Trophoblast cell (in vitro differentiated cells and primary cell): ENCODE data around the gene GBP4.
A peak's percentile ranks its signal among the peaks of the same experiment; 100 is the strongest.

ENCODE experiments used
- DNase-seq, 2 donors: peaks; one replicate each; pipeline ENCODE4 v3.0.0-alpha.2; 2016
- H2AFZ ChIP-seq: 2 replicates; pipeline ENCODE4 v1.6.1; 2013; ENCODE audit warnings: low read length, moderate library complexity, mild to moderate bottlenecking; ENCODE audit not compliant: insufficient read depth, poor library complexity
- H2AK5ac ChIP-seq: 2 replicates; pipeline ENCODE4 v1.6.1; 2013; ENCODE audit warnings: mild to moderate bottlenecking, low read length
- H2BK120ac ChIP-seq: 2 replicates; pipeline ENCODE4 v1.6.1; 2013; ENCODE audit warnings: low read length, mild to moderate bottlenecking, moderate library complexity; ENCODE audit not compliant: insufficient read depth, poor library complexity
- H2BK12ac ChIP-seq: 2 replicates; pipeline ENCODE4 v1.6.1; 2013; ENCODE audit warnings: mild to moderate bottlenecking, low read length, moderate library complexity
- H2BK5ac ChIP-seq: 2 replicates; pipeline ENCODE4 v1.6.1; 2013; ENCODE audit warnings: low read length, low read depth, moderate library complexity, mild to moderate bottlenecking; ENCODE audit not compliant: poor library complexity
- H3K14ac ChIP-seq: 2 replicates; pipeline ENCODE4 v1.6.1; 2013; ENCODE audit warnings: mild to moderate bottlenecking, low read length
- H3K18ac ChIP-seq: 2 replicates; pipeline ENCODE4 v1.6.1; 2013; ENCODE audit warnings: mild to moderate bottlenecking, low read length
- H3K23ac ChIP-seq: 2 replicates; pipeline ENCODE4 v1.6.1; 2013; ENCODE audit warnings: low read length
- H3K27ac ChIP-seq: 2 replicates; pipeline ENCODE4 v1.5.1; 2013; ENCODE audit warnings: low read depth, mild to moderate bottlenecking, inconsistent platforms, low read length, moderate library complexity
- H3K27me3 ChIP-seq: 2 replicates; pipeline ENCODE4 v1.6.1; 2013; ENCODE audit warnings: inconsistent platforms, mild to moderate bottlenecking, low read length, moderate library complexity; ENCODE audit not compliant: insufficient read depth
- H3K36me3 ChIP-seq, 2 experiments: 1 replicate in 1 of 2; 2 replicates in 1 of 2; pipeline ENCODE4 v1.6.1; 2013; ENCODE audit warnings: low read length in 2 of 2, mild to moderate bottlenecking in 2 of 2, moderate library complexity in 1 of 2; ENCODE audit not compliant: insufficient read depth in 2 of 2, control insufficient read depth in 1 of 2
- H3K4ac ChIP-seq: 2 replicates; pipeline ENCODE4 v1.6.1; 2013; ENCODE audit warnings: low read depth, mild to moderate bottlenecking, low read length, moderate library complexity
- H3K4me1 ChIP-seq, 2 experiments: 1 replicate in 1 of 2; 2 replicates in 1 of 2; pipeline ENCODE4 v1.6.1; 2013; ENCODE audit warnings: low read length in 2 of 2, mild to moderate bottlenecking in 2 of 2, moderate library complexity in 1 of 2; ENCODE audit not compliant: insufficient read depth in 2 of 2, control insufficient read depth in 1 of 2
- H3K4me2 ChIP-seq: 2 replicates; pipeline ENCODE4 v1.6.1; 2013; ENCODE audit warnings: inconsistent platforms, mild to moderate bottlenecking, low read length, moderate library complexity
- H3K4me3 ChIP-seq: 2 replicates; pipeline ENCODE4 v1.5.1; 2013; ENCODE audit warnings: mild to moderate bottlenecking, low read depth, low read length, inconsistent platforms
- H3K79me1 ChIP-seq: one replicate; pipeline ENCODE4 v1.6.1; 2013; ENCODE audit warnings: low read length
- H3K79me2 ChIP-seq: 2 replicates; pipeline ENCODE4 v1.6.1; 2013; ENCODE audit warnings: low read length, mild to moderate bottlenecking; ENCODE audit not compliant: control insufficient read depth, insufficient read depth, poor library complexity
- H3K9ac ChIP-seq: 2 replicates; pipeline ENCODE4 v1.6.1; 2013; ENCODE audit warnings: mild to moderate bottlenecking, low read length
- H3K9me3 ChIP-seq: 2 replicates; pipeline ENCODE4 v1.6.1; 2013; ENCODE audit warnings: low read depth, mild to moderate bottlenecking, control low read depth, inconsistent platforms, low read length; ENCODE audit not compliant: insufficient read depth
- H4K12ac ChIP-seq: 2 replicates; pipeline ENCODE4 v1.6.1; 2013; ENCODE audit warnings: low read depth, mild to moderate bottlenecking, low read length, moderate library complexity
- H4K8ac ChIP-seq: 2 replicates; pipeline ENCODE4 v1.6.1; 2013; ENCODE audit warnings: low read depth, mild to moderate bottlenecking, low read length, moderate library complexity
- H4K91ac ChIP-seq: one replicate; pipeline ENCODE4 v1.6.1; 2013; ENCODE audit warnings: low read depth, mild to moderate bottlenecking, low read length, moderate library complexity
- WGBS: extraction: QIAGEN DNeasy Blood & Tissue Kit; methylation state at CpG from one replicate; pipeline ENCODE4 v1.1.7; 2013; ENCODE audit warnings: missing lambda C conversion rate; ENCODE audit not compliant: insufficient read length, insufficient coverage; ENCODE audit errors: extremely low coverage; 5-methylcytosine and 5-hydroxymethylcytosine counted together

The GBP4 gene

DNA sequence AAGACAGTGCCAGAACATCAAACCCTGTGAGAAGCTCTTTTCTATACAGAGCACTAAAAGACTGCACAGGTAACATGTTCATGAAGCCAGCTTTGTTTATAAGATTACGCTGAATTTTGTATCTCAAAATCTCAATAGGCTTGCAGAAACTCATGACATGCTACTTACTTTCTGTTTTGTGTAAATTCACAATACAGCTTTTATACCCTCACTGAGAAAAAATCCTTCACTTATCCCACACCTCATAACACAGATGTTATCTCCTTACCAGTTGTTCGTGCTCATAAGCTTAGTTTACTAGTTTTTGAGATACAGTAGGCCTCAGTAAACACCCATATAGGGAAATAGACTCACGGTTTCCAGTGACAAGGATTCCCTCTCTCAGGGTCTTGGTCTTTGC lies 48.8 kb downstream of the GBP4 start:
- Histone ChIP-seq H2BK5ac (no peak overlapping the region), H3K27ac (no peak overlapping the region), H3K4me3 (no peak overlapping the region), H4K91ac (no peak overlapping the region), H3K4me1 (no peaks in the 10 kb centered on the region), H3K79me1 (no peaks in the 10 kb centered on the region), H3K14ac (no peak overlapping the region), H3K23ac (no peak overlapping the region), H3K9me3 (no peaks in the 10 kb centered on the region), H2AK5ac (no peak overlapping the region), H3K79me2 (no peaks in the 10 kb centered on the region), H3K36me3 (no peaks in the 10 kb centered on the region), H2AFZ (no peak overlapping the region), H2BK120ac (no peak overlapping the region), H3K18ac (no peak overlapping the region), H2BK12ac (no peak overlapping the region), H3K4me2 (no peak overlapping the region), H4K8ac (no peak overlapping the region), H3K4ac (no peak overlapping the region), H3K27me3 (no peaks in the 10 kb centered on the region), H4K12ac (no peak overlapping the region), H3K9ac (no peak overlapping the region)
- peak in 1 of 2 donors; percentile 16 for DNase-seq
- no CpG with 5 or more reads among the region's 3 CpGs for WGBS

- Histone ChIP-seq H3K27ac (no peak overlapping the region), H2AK5ac (no peak overlapping the region), H3K4me2 (no peak overlapping the region), H2BK12ac (no peak overlapping the region), H4K12ac (no peak overlapping the region), H3K36me3 (no peaks in the 10 kb centered on the region), H3K4ac (no peak overlapping the region), H3K79me1 (no peaks in the 10 kb centered on the region), H3K4me3 (no peak overlapping the region), H3K27me3 (no peaks in the 10 kb centered on the region), H4K8ac (no peak overlapping the region), H3K18ac (no peak overlapping the region), H2BK5ac (no peak overlapping the region), H4K91ac (no peak overlapping the region), H3K79me2 (no peaks in the 10 kb centered on the region), H3K4me1 (no peaks in the 10 kb centered on the region), H3K9ac (no peak overlapping the region), H3K9me3 (no peaks in the 10 kb centered on the region), H2BK120ac (no peak overlapping the region), H3K23ac (no peak overlapping the region), H3K14ac (no peak overlapping the region), H2AFZ (no peak overlapping the region)
- no CpG with 5 or more reads among the region's 3 CpGs for WGBS
- DNase-seq, result peak; percentile 10 to 25
These were observed 49.5 kb downstream of the GBP4 start for GRCh38 chr1:89149229-89149628.

DNA sequence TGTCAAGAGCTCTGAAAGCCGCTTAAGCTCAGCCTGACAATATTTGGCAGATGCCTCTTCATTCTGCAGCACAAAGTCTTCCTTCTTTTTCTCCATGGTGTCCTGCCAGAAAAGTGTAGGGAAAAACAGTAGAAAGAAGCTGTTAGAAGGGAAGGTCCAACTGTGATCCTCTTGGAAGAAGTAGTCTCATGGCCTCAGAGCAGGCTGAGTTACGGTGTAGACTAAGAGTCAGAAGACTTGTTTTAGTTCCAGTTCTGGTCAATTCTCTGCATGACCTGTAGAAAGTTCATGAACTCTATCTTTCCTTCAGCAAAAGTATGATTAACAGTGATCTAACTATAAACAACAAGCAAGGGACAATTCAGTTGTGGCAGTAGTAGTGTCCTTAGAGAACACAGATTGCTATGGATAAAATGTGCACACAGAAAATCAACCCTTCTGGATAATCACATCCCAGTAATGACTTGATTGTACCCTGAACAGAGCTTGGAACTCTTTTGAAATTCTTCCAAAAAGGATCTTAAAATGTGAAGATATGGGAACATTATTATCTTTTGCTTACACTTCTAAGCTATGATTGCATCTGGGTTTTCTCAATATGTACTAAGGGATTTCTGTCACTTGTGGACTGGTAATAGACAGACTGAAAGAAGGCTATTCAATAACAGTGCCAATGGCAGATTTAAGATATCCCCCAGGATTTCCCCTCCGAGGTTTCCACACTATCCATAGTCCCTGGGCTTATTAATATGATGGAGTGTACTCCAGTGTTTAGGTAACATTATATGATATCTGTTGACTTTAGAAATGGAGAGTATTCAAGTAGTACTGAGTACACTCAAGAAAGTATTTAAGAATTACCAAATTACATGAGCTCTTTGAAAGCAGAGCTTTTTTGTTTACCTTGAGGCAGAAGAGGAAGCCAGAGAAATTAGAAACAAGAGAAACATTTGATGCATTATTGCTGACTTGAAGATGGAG lies 50.8 kb downstream of the GBP4 start:
- no peaks in the 10 kb centered on the region for H3K4me1 ChIP-seq
- H3K9ac ChIP-seq, result no peak overlapping the region
- H3K23ac ChIP-seq, result no peak overlapping the region
- WGBS, result no CpG with 5 or more reads among the region's 3 CpGs
- no peak overlapping the region for H2BK12ac ChIP-seq
- H3K14ac ChIP-seq, result no peak overlapping the region
- no peak overlapping the region for H2BK5ac ChIP-seq
- no peak overlapping the region for H4K91ac ChIP-seq
- H3K4ac ChIP-seq, result no peak overlapping the region
- no peaks in the 10 kb centered on the region for H3K9me3 ChIP-seq
- H2AFZ ChIP-seq, result no peak overlapping the region
- no peaks in the 10 kb centered on the region for H3K36me3 ChIP-seq
- H3K27ac ChIP-seq, result no peak overlapping the region
- H3K79me1 ChIP-seq, result no peaks in the 10 kb centered on the region
- H2AK5ac ChIP-seq, result no peak overlapping the region
- no peak overlapping the region for H4K8ac ChIP-seq
- H3K79me2 ChIP-seq, result no peaks in the 10 kb centered on the region
- no peak overlapping the region for H3K4me2 ChIP-seq
- H3K18ac ChIP-seq, result no peak overlapping the region
- H3K27me3 ChIP-seq, result no peaks in the 10 kb centered on the region
- no peak overlapping the region for H4K12ac ChIP-seq
- DNase-seq, result no peak
- no peak overlapping the region for H2BK120ac ChIP-seq
- H3K4me3 ChIP-seq, result no peak overlapping the region

DNA sequence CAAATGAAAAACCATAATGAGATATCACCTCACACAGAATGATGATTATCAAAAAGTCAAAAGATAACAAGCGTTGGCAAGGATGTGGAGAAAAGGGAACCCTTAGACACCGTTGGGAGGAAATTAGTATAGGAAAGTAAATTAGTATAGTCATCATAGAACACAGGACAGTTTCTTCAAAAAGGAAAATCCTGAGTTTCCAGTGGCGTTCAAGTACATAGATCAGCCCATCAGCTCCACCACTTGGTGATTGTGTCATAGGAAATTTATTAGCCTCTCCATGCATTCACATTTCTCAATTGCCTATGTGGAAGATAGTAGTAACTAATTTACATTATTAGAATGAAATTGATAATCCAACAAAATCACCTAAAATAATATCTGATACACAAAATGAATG lies 52.0 kb downstream of the GBP4 start:
- no peak overlapping the region for H3K4me2 ChIP-seq
- no peak overlapping the region for H2AFZ ChIP-seq
- no peak overlapping the region for H4K91ac ChIP-seq
- no peak overlapping the region for H2BK120ac ChIP-seq
- no peak overlapping the region for H3K18ac ChIP-seq
- no peak overlapping the region for H3K4me3 ChIP-seq
- H4K12ac ChIP-seq, result no peak overlapping the region
- no peaks in the 10 kb centered on the region for H3K79me2 ChIP-seq
- no peaks in the 10 kb centered on the region for H3K9me3 ChIP-seq
- no peak for DNase-seq
- no peak overlapping the region for H3K9ac ChIP-seq
- no peak overlapping the region for H2AK5ac ChIP-seq
- no CpG with 5 or more reads among the region's 3 CpGs for WGBS
- no peak overlapping the region for H3K27ac ChIP-seq
- no peak overlapping the region for H3K23ac ChIP-seq
- no peak overlapping the region for H3K14ac ChIP-seq
- no peaks in the 10 kb centered on the region for H3K4me1 ChIP-seq
- no peak overlapping the region for H2BK5ac ChIP-seq
- no peaks in the 10 kb centered on the region for H3K36me3 ChIP-seq
- no peaks in the 10 kb centered on the region for H3K27me3 ChIP-seq
- no peak overlapping the region for H3K4ac ChIP-seq
- H3K79me1 ChIP-seq, result no peaks in the 10 kb centered on the region
- H4K8ac ChIP-seq, result no peak overlapping the region
- no peak overlapping the region for H2BK12ac ChIP-seq
